ENCODE measurements around the gene MON1B. TPM values are rescaled to one million over a fixed set of nuclear protein-coding genes. Genes with fewer than 3 reads are reported as not detected.
"Not testable (repeated sequence)": the region's sequence is repeated elsewhere in the genome, so short reads cannot be mapped to it uniquely, and the experiment has no call there.

The MON1B gene
- total RNA-seq, 2 experiments from 2014 or later = 58.0 to 63.4 TPM

- intact Hi-C loops (cut with DNase I, micrococcal nuclease) = no loop called here
- CTCF ChIA-PET = interaction anchor here (0.5 kb wide), 1 partner anchor 49 kb away, joined by 4 read pairs; no protein-coding TSS in a partner anchor
- Mint-ChIP-seq H3K4me3 (no peak overlapping the region), H3K27ac (no peak overlapping the region), H3K27me3 (no peaks in the 10 kb centered on the region), H3K9me3 (ENCODE audit: low read depth) (no peaks in the 10 kb centered on the region), H3K36me3 (ENCODE audit: low read depth) (no peaks in the 10 kb centered on the region), H3K4me1 (no peaks in the 10 kb centered on the region)
- DNase-seq (no peak), ATAC-seq (no peak)
- POLR2A ChIA-PET = no interaction called here
Observed at GRCh38 chr16:77220427-77220826, 29.4 kb downstream of the MON1B start.

GRCh38 chr16:77221482-77221881 lies 30.5 kb downstream of the MON1B start:
- no peak overlapping the region for H3K27ac Mint-ChIP-seq
- CTCF ChIA-PET = interaction anchor here (1.0 to 2.5 kb wide), 3 partner anchors 12 to 363 kb away, joined by 3 to 10 read pairs (median 7); no protein-coding TSS in a partner anchor
- POLR2A ChIA-PET = no interaction called here
- H3K9me3 Mint-ChIP-seq (ENCODE audit: low read depth) = no peaks in the 10 kb centered on the region
- H3K4me1 Mint-ChIP-seq = no peaks in the 10 kb centered on the region
- intact Hi-C loops (cut with DNase I, micrococcal nuclease) = no loop called here
- no peak for DNase-seq
- no peaks in the 10 kb centered on the region for H3K27me3 Mint-ChIP-seq
- no peak overlapping the region for H3K4me3 Mint-ChIP-seq
- H3K36me3 Mint-ChIP-seq (ENCODE audit: low read depth) = no peaks in the 10 kb centered on the region
- no peak for ATAC-seq

GRCh38 chr16:77223184-77223583 lies 32.2 kb downstream of the MON1B start:
- H3K4me3 Mint-ChIP-seq = no peak overlapping the region
- H3K27me3 Mint-ChIP-seq = no peaks in the 10 kb centered on the region
- no peaks in the 10 kb centered on the region for H3K36me3 Mint-ChIP-seq (ENCODE audit: low read depth)
- ATAC-seq (peak; percentile 66), DNase-seq (peak; percentile 66)
- H3K27ac Mint-ChIP-seq = no peak overlapping the region
- peaks cover 7% of the 10 kb centered on the region for H3K4me1 Mint-ChIP-seq
- CTCF ChIA-PET = interaction anchor here (0.6 to 2.5 kb wide), 8 partner anchors 9 to 1076 kb away, joined by 3 to 10 read pairs (median 4); no protein-coding TSS in a partner anchor
- intact Hi-C loops (cut with DNase I, micrococcal nuclease) = no loop called here
- POLR2A ChIA-PET = no interaction called here
- H3K9me3 Mint-ChIP-seq (ENCODE audit: low read depth) = no peaks in the 10 kb centered on the region

- Mint-ChIP-seq H3K9me3 (ENCODE audit: low read depth) (no peaks in the 10 kb centered on the region), H3K4me3 (no peak overlapping the region), H3K4me1 (peaks cover 7% of the 10 kb centered on the region), H3K27me3 (peaks cover 2% of the 10 kb centered on the region), H3K36me3 (ENCODE audit: low read depth) (no peaks in the 10 kb centered on the region), H3K27ac (no peak overlapping the region)
- POLR2A ChIA-PET = no interaction called here
- ATAC-seq (no peak), DNase-seq (no peak)
- CTCF ChIA-PET = interaction anchor here (0.6 to 1.0 kb wide), 3 partner anchors 11 to 293 kb away, joined by 3 to 4 read pairs (median 4); no protein-coding TSS in a partner anchor
- intact Hi-C loops (cut with DNase I, micrococcal nuclease) = no loop called here
Observed at GRCh38 chr16:77225182-77225581, 34.2 kb downstream of the MON1B start.

GRCh38 chr16:77227745-77228144 lies 36.8 kb downstream of the MON1B start:
- intact Hi-C loops (cut with DNase I, micrococcal nuclease) = no loop called here
- DNase-seq (peak; percentile 36), ATAC-seq (peak; percentile 89)
- CTCF ChIA-PET = interaction anchor here (0.9 to 1.3 kb wide), 3 partner anchors 8 to 356 kb away, joined by 3 to 4 read pairs (median 3); no protein-coding TSS in a partner anchor
- H3K4me3 Mint-ChIP-seq = no peak overlapping the region
- POLR2A ChIA-PET = no interaction called here
- no peak overlapping the region for H3K27ac Mint-ChIP-seq
- no peaks in the 10 kb centered on the region for H3K9me3 Mint-ChIP-seq (ENCODE audit: low read depth)
- H3K27me3 Mint-ChIP-seq = peaks cover 6% of the 10 kb centered on the region
- peaks cover 7% of the 10 kb centered on the region for H3K4me1 Mint-ChIP-seq
- no peaks in the 10 kb centered on the region for H3K36me3 Mint-ChIP-seq (ENCODE audit: low read depth)

- H3K4me1 Mint-ChIP-seq = peaks cover 7% of the 10 kb centered on the region
- ChIA-PET POLR2A (no interaction called here), CTCF (interaction anchor here (1.1 to 10.2 kb wide), 2 partner anchors 340 to 353 kb away, joined by 3 to 153 read pairs; no protein-coding TSS in a partner anchor)
- no peaks in the 10 kb centered on the region for H3K9me3 Mint-ChIP-seq (ENCODE audit: low read depth)
- no peak overlapping the region for H3K27ac Mint-ChIP-seq
- peaks cover 10% of the 10 kb centered on the region for H3K27me3 Mint-ChIP-seq
- H3K36me3 Mint-ChIP-seq (ENCODE audit: low read depth) = no peaks in the 10 kb centered on the region
- no peak for ATAC-seq
- no peak for DNase-seq
- intact Hi-C loops (cut with DNase I, micrococcal nuclease) = loop anchor here (10.0 kb wide), 2 partner anchors 204 to 774 kb away; partner anchors contain the start of gene ADAMTS18 (in 1 of the 2)
- no peak overlapping the region for H3K4me3 Mint-ChIP-seq
Observed at GRCh38 chr16:77231047-77231446, 40.1 kb downstream of the MON1B start.

GRCh38 chr16:77233799-77234519 lies 43.0 kb downstream of the MON1B start:
- Mint-ChIP-seq H3K4me3 (no peak overlapping the region), H3K4me1 (peaks cover 3% of the 10 kb centered on the region), H3K27ac (no peak overlapping the region), H3K36me3 (ENCODE audit: low read depth) (no peaks in the 10 kb centered on the region), H3K27me3 (peaks cover 8% of the 10 kb centered on the region), H3K9me3 (ENCODE audit: low read depth) (no peaks in the 10 kb centered on the region)
- intact Hi-C loops (cut with DNase I, micrococcal nuclease) = loop anchor here (2.0 to 10.0 kb wide), 3 partner anchors 201 to 771 kb away; partner anchors contain the start of gene ADAMTS18 (in 1 of the 2)
- POLR2A ChIA-PET = no interaction called here
- DNase-seq = no peak
- no peak for ATAC-seq
- CTCF ChIA-PET = interaction anchor here (1.0 to 10.2 kb wide), 4 partner anchors 11 to 351 kb away, joined by 3 to 153 read pairs (median 6); no protein-coding TSS in a partner anchor

GRCh38 chr16:77234611-77235010 lies 43.6 kb downstream of the MON1B start:
- ChIA-PET POLR2A (no interaction called here), CTCF (interaction anchor here (0.6 to 10.2 kb wide), 5 partner anchors 11 to 415 kb away, joined by 3 to 153 read pairs (median 5); no protein-coding TSS in a partner anchor)
- Mint-ChIP-seq H3K27ac (no peak overlapping the region), H3K4me3 (no peak overlapping the region), H3K4me1 (peaks cover 3% of the 10 kb centered on the region), H3K27me3 (peaks cover 10% of the 10 kb centered on the region), H3K36me3 (ENCODE audit: low read depth) (no peaks in the 10 kb centered on the region), H3K9me3 (ENCODE audit: low read depth) (no peaks in the 10 kb centered on the region)
- ATAC-seq (no peak), DNase-seq (no peak)
- intact Hi-C loops (cut with DNase I, micrococcal nuclease) = loop anchor here (2.0 to 10.0 kb wide), 3 partner anchors 200 to 770 kb away; partner anchors contain the start of gene ADAMTS18 (in 1 of the 2)

GRCh38 chr16:77236063-77236511 lies 45.1 kb downstream of the MON1B start:
- ChIA-PET POLR2A (interaction anchor here (0.5 kb wide), 1 partner anchor 865 kb away, joined by 3 read pairs; no protein-coding TSS in a partner anchor), CTCF (interaction anchor here (0.6 to 10.2 kb wide), 24 partner anchors 10 to 593 kb away, joined by 3 to 153 read pairs (median 3); no protein-coding TSS in a partner anchor)
- intact Hi-C loops (cut with DNase I, micrococcal nuclease) = loop anchor here (1.0 to 10.0 kb wide), 7 partner anchors 72 to 769 kb away; partner anchors contain the start of gene ADAMTS18 (in 2 of the 2)
- H3K36me3 Mint-ChIP-seq (ENCODE audit: low read depth) = no peaks in the 10 kb centered on the region
- ATAC-seq (peak; percentile 97), DNase-seq (peak; percentile 94)
- no peak overlapping the region for H3K4me3 Mint-ChIP-seq
- H3K9me3 Mint-ChIP-seq (ENCODE audit: low read depth) = no peaks in the 10 kb centered on the region
- peaks cover 3% of the 10 kb centered on the region for H3K4me1 Mint-ChIP-seq
- H3K27me3 Mint-ChIP-seq = peaks cover 6% of the 10 kb centered on the region
- H3K27ac Mint-ChIP-seq = no peak overlapping the region

- intact Hi-C loops (cut with DNase I, micrococcal nuclease) = loop anchor here (10.0 kb wide), 2 partner anchors 196 to 766 kb away; partner anchors contain the start of gene ADAMTS18 (in 1 of the 2)
- DNase-seq (no peak), ATAC-seq (no peak)
- H3K4me3 Mint-ChIP-seq = no peak overlapping the region
- H3K27ac Mint-ChIP-seq = no peak overlapping the region
- peaks cover 6% of the 10 kb centered on the region for H3K27me3 Mint-ChIP-seq
- H3K9me3 Mint-ChIP-seq (ENCODE audit: low read depth) = no peaks in the 10 kb centered on the region
- peaks cover 3% of the 10 kb centered on the region for H3K4me1 Mint-ChIP-seq
- ChIA-PET POLR2A (no interaction called here), CTCF (interaction anchor here (0.7 to 10.2 kb wide), 2 partner anchors 332 to 346 kb away, joined by 3 to 153 read pairs; no protein-coding TSS in a partner anchor)
- no peaks in the 10 kb centered on the region for H3K36me3 Mint-ChIP-seq (ENCODE audit: low read depth)
Observed at GRCh38 chr16:77238593-77238992, 47.6 kb downstream of the MON1B start.

GRCh38 chr16:77242471-77242870 lies 51.5 kb downstream of the MON1B start:
- CTCF ChIA-PET = interaction anchor here (0.6 kb wide), 1 partner anchor 345 kb away, joined by 6 read pairs; no protein-coding TSS in a partner anchor
- ATAC-seq; H3K4me3 Mint-ChIP-seq; H3K9me3 Mint-ChIP-seq (ENCODE audit: low read depth); POLR2A ChIA-PET; H3K36me3 Mint-ChIP-seq (ENCODE audit: low read depth); H3K27me3 Mint-ChIP-seq; H3K27ac Mint-ChIP-seq; H3K4me1 Mint-ChIP-seq; DNase-seq; intact Hi-C loops (cut with DNase I, micrococcal nuclease): not testable (repeated sequence)

Measured in activated CD4-positive, alpha-beta T cell treated with anti-CD3 and anti-CD28 coated beads for 36 hours (primary cell).